Common myeloid progenitor, CD34-positive (primary cell): ENCODE data around the gene KRTAP19-2.

Experiments used
- CTCF ChIA-PET: fragments of 350-600 bp; sonication (Branson Sonifier 250); formaldehyde crosslinking; loops from one replicate; lab custom pipeline; 2021; ENCODE audit warnings: antibody characterized with exemption; lab: Charles Lee
- POLR2A ChIA-PET: fragments of 350-600 bp; sonication (Branson Sonifier 250); formaldehyde crosslinking; loops from one replicate; lab custom pipeline; 2021; ENCODE audit warnings: antibody characterized with exemption; lab: Charles Lee
- DNase-seq, 3 donors: peaks; one replicate each; pipeline versions ENCODE4 v3.0.0 to v3.0.0-alpha.2; 2013
- H3K27ac ChIP-seq, 2 experiments: 1 replicate in 1 of 2; 2 replicates in 1 of 2; pipeline ENCODE4 v1.7.0; 2013; ENCODE audit warnings: inconsistent platforms in 2 of 2, low read length in 2 of 2, mild to moderate bottlenecking in 2 of 2, low read depth in 1 of 2, moderate library complexity in 1 of 2; ENCODE audit not compliant: severe bottlenecking in 2 of 2, insufficient read depth in 1 of 2, poor library complexity in 1 of 2
- H3K27me3 ChIP-seq, 5 experiments: replicated peaks in 2 of 5; 1 replicate in 3 of 5; 2 replicates in 2 of 5; pipeline versions ENCODE4 v1.6.1 to v1.7.0; 2013; ENCODE audit warnings: low read length in 4 of 5, mild to moderate bottlenecking in 2 of 5, moderate library complexity in 2 of 5, inconsistent platforms in 1 of 5; ENCODE audit not compliant: insufficient read depth in 5 of 5, control insufficient read depth in 4 of 5
- H3K36me3 ChIP-seq, 4 experiments: 1 replicate in 2 of 4; 2 replicates in 2 of 4; pipeline versions ENCODE4 v1.6.1 to v1.7.0; 2013; ENCODE audit warnings: low read length in 3 of 4, control low read depth in 1 of 4, mild to moderate bottlenecking in 1 of 4; ENCODE audit not compliant: control insufficient read depth in 4 of 4, insufficient read depth in 4 of 4
- H3K4me1 ChIP-seq, 4 experiments: 1 replicate in 3 of 4; 2 replicates in 1 of 4; pipeline versions ENCODE4 v1.6.1 to v1.7.1; 2013; ENCODE audit warnings: low read length in 3 of 4, mild to moderate bottlenecking in 3 of 4, control low read depth in 1 of 4, inconsistent platforms in 1 of 4, moderate library complexity in 1 of 4; ENCODE audit not compliant: control insufficient read depth in 4 of 4, insufficient read depth in 4 of 4; ENCODE audit errors: control extremely low read depth in 1 of 4
- H3K4me3 ChIP-seq, 7 experiments: 1 replicate in 4 of 7; 2 replicates in 3 of 7; pipeline versions ENCODE4 v1.5.1 to v1.7.0; 2013; ENCODE audit warnings: mild to moderate bottlenecking in 7 of 7, low read length in 6 of 7, moderate library complexity in 6 of 7, inconsistent platforms in 2 of 7, low read depth in 2 of 7, control low read depth in 1 of 7; ENCODE audit not compliant: insufficient read depth in 4 of 7, control insufficient read depth in 1 of 7; ENCODE audit errors: extremely low read depth in 1 of 7
- H3K9me3 ChIP-seq, 5 experiments: 1 replicate in 4 of 5; 2 replicates in 1 of 5; pipeline versions ENCODE4 v1.6.1 to v1.7.1; 2013; ENCODE audit warnings: low read length in 4 of 5, mild to moderate bottlenecking in 2 of 5, inconsistent platforms in 1 of 5, low read depth in 1 of 5, moderate library complexity in 1 of 5; ENCODE audit not compliant: control insufficient read depth in 4 of 5, insufficient read depth in 2 of 5; ENCODE audit errors: control extremely low read depth in 1 of 5
- WGBS: methylation state at CpG from one replicate; pipeline ENCODE4 v1.1.5; 2013; ENCODE audit not compliant: insufficient coverage; 5-methylcytosine and 5-hydroxymethylcytosine counted together

Gene KRTAP19-2

GRCh38 chr21:30448514-30448913 is 38.7 kb downstream of the KRTAP19-2 start:
- CTCF ChIA-PET = no interaction called here
- WGBS = no CpG with 5 or more reads among the region's 3 CpGs
- POLR2A ChIA-PET = interaction anchor here (0.6 kb wide), 1 partner anchor 165 kb away, joined by 5 read pairs; the partner anchor contains the start of gene KRTAP6-1
- Histone ChIP-seq H3K4me1 (peaks cover 0 to 7% (median 2%) of the 10 kb centered on the region in 4 experiments), H3K4me3 (no peak overlapping the region), H3K36me3 (no peaks in the 10 kb centered on the region), H3K27ac (no peak overlapping the region), H3K27me3 (no peaks in the 10 kb centered on the region), H3K9me3 (no peaks in the 10 kb centered on the region)
- DNase-seq = no peak

- Histone ChIP-seq H3K36me3 (no peaks in the 10 kb centered on the region), H3K27ac (no peak overlapping the region), H3K4me3 (no peak overlapping the region), H3K4me1 (peaks cover 0 to 7% (median 2%) of the 10 kb centered on the region in 4 experiments), H3K27me3 (no peaks in the 10 kb centered on the region), H3K9me3 (no peaks in the 10 kb centered on the region)
- POLR2A ChIA-PET = no interaction called here
- DNase-seq = no peak
- CTCF ChIA-PET = no interaction called here
- 7% methylated on average over 3 of the region's 4 CpGs for WGBS
Measured at GRCh38 chr21:30447056-30447455, 40.2 kb downstream of the KRTAP19-2 start.

- ChIA-PET POLR2A (interaction anchor here (0.6 kb wide), 1 partner anchor 7 kb away, joined by 4 read pairs; no protein-coding TSS in a partner anchor), CTCF (no interaction called here)
- WGBS = 80% methylated on average over 1 of the region's 1 CpG
- H3K27ac ChIP-seq = no peak overlapping the region
- H3K36me3 ChIP-seq = no peaks in the 10 kb centered on the region
- H3K27me3 ChIP-seq = no peaks in the 10 kb centered on the region
- no peak for DNase-seq
- H3K9me3 ChIP-seq = no peaks in the 10 kb centered on the region
- H3K4me1 ChIP-seq = peaks cover 0 to 7% (median 2%) of the 10 kb centered on the region in 4 experiments
- no peak overlapping the region for H3K4me3 ChIP-seq
Measured at GRCh38 chr21:30444204-30444603, 43.0 kb downstream of the KRTAP19-2 start.

- Histone ChIP-seq H3K36me3 (no peaks in the 10 kb centered on the region), H3K27ac (no peak overlapping the region), H3K9me3 (no peaks in the 10 kb centered on the region), H3K4me3 (no peak overlapping the region), H3K27me3 (no peaks in the 10 kb centered on the region), H3K4me1 (peaks cover 0 to 7% (median 2%) of the 10 kb centered on the region in 4 experiments)
- CTCF ChIA-PET = no interaction called here
- POLR2A ChIA-PET = no interaction called here
- DNase-seq = no peak
Measured at GRCh38 chr21:30443226-30443625, 44.0 kb downstream of the KRTAP19-2 start.

GRCh38 chr21:30439975-30440374 is 47.3 kb downstream of the KRTAP19-2 start, which contains the start of gene KRTAP15-1:
TSS of gene KRTAP15-1 (plus strand) at chr21:30440275. CDS start at chr21:30440328, 53 bp downstream.
- ChIA-PET CTCF (no interaction called here), POLR2A (no interaction called here)
- no peaks in the 10 kb centered on the region for H3K36me3 ChIP-seq
- H3K4me3 ChIP-seq = no peak within 1 kb of the TSS
- no peak within 1 kb of the TSS for H3K27ac ChIP-seq
- H3K27me3 ChIP-seq = no peaks in the 10 kb centered on the region
- WGBS = 100% methylated on average over 4 of the region's 5 CpGs
- DNase-seq = no peak
- H3K4me1 ChIP-seq = no peaks in the 10 kb centered on the region
- H3K9me3 ChIP-seq = no peaks in the 10 kb centered on the region
